ES-I3 (cell line): Measurements from ENCODE around the gene B4GALT2.

Source experiments
- H3K36me3 ChIP-seq: 2 replicates; pipeline ENCODE4 v1.6.1; 2013; ENCODE audit warnings: mild to moderate bottlenecking, low read length, control low read depth, moderate library complexity; ENCODE audit not compliant: insufficient read depth
- H3K4me1 ChIP-seq: 2 replicates; pipeline ENCODE4 v1.6.1; 2013; ENCODE audit warnings: mild to moderate bottlenecking, control low read depth, low read length; ENCODE audit not compliant: insufficient read depth
- H3K9ac ChIP-seq: 2 replicates; pipeline ENCODE4 v1.6.1; 2013; ENCODE audit warnings: low read depth, mild to moderate bottlenecking, low read length, moderate library complexity
- H3K9me3 ChIP-seq: 2 replicates; pipeline ENCODE4 v1.6.1; 2013; ENCODE audit warnings: mild to moderate bottlenecking, low read length, moderate library complexity; ENCODE audit not compliant: control insufficient read depth, insufficient read depth

The B4GALT2 gene

DNA sequence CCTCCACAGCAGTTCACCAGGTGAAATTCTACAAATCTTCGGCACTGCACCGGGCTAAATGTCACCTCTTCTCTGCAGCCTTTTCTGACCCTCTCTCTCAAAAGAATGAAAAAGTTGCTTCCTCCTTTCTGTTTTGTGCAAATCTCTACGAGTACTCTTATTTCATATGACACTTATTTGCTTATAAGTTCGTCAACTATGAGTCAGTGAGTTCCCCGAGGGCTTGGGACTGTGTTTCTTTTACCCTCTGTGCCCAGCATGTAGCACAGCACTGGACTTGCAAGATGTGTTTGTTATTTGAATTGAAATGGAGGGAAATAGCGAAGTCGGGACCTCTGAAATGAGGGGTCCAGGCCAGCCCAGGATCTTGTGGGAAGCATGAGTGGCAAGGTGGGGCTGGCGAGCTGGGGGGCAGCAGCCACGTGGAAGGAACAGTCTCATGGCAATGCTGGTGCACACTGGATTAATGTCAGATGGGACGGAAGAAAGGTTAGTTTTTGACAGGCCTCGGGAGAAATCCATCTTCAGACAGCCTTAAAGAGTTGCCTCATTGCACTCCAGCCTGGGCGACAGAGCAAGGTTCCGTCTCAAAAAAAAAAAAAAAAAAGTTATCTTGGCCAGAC lies 46.0 kb downstream of the B4GALT2 start:
- H3K36me3 ChIP-seq = no peaks in the 10 kb centered on the region; the same call in 1 of the 2 replicates
- no peak overlapping the region for H3K9ac ChIP-seq
- no peaks in the 10 kb centered on the region for H3K9me3 ChIP-seq
- H3K4me1 ChIP-seq = peaks cover 6% of the 10 kb centered on the region; the same call in 1 of the 2 replicates

DNA sequence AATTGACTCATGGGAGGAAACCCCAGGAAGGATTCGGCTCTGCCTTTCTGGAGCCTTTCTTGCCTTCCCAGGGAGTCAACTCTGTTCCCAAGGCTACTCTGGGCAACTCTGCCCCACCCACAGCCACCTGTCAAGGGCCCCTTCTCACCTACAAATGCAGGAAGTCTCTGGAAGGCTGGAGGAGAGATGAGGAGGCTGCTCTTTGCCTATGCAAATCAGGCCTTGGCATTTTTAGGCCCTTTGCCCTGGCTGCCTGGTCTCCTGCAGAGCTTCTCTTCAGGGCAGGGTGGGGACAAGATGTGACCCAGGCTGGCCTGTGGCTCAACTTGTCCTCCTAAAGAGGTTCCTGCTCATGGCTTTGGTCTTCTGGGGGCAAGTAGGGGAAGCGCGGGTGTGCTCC lies 46.8 kb downstream of the B4GALT2 start:
- Histone ChIP-seq H3K36me3 (no peaks in the 10 kb centered on the region), H3K4me1 (peaks cover 6% of the 10 kb centered on the region; the same call in 1 of the 2 replicates), H3K9ac (no peak overlapping the region; the same call in 1 of the 2 replicates), H3K9me3 (no peaks in the 10 kb centered on the region)

DNA sequence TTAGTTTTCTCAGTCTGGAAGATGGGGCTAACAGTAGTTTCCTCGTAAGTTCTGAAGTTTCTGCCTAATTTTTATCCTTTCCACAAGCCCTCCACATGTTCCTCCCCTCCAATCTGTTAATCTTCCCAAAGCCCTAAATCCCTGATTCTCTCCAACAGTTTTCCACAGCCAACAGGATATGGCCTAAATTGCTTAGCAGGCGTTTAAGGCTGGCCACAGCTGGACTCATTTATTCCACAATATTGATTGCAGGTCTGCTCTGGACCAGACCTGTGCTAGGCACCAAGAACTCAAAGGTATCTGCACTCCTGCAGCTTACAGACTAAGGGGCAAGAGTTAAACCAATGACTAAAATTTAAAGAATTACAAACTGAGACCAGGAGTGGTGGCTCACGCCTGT lies 48.3 kb downstream of the B4GALT2 start:
- no peaks in the 10 kb centered on the region for H3K9me3 ChIP-seq
- H3K9ac ChIP-seq = no peak overlapping the region
- no peaks in the 10 kb centered on the region for H3K36me3 ChIP-seq
- peaks cover 13% of the 10 kb centered on the region for H3K4me1 ChIP-seq

DNA sequence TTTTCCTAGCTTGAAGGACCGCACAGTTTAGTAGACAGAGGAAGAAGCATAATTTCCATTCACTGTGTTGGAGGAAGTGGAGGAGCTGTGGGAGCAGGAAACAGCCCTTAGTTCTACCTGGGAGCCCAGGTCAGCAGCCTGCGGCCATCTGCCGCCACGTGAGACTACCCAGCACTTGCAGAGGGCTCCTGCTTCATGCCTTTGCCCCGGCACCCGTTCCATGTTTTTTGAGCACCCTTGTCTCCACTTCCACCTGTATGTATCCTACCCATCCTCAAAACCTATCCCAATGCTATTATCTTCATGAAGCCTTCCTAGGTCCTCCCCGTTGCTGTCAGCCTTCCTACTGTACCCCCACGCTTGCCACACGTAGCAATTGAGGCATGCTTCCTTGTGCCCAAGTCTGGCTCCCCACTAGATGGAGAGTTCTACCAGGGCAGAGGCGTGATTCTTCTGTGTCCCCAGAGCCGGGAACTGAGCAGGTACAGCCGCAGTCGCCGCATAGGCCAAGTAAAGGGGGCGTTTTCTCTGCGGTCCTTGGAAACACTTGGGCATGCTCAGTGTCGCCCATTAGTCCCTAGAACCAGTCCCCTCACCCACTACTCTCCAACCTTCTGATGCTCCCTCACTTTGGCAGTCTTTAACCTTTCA lies 50.4 kb downstream of the B4GALT2 start:
- H3K9ac ChIP-seq = peak overlapping the region; percentile 69
- no peaks in the 10 kb centered on the region for H3K9me3 ChIP-seq
- H3K4me1 ChIP-seq = peaks cover 21% of the 10 kb centered on the region
- H3K36me3 ChIP-seq = no peaks in the 10 kb centered on the region

DNA sequence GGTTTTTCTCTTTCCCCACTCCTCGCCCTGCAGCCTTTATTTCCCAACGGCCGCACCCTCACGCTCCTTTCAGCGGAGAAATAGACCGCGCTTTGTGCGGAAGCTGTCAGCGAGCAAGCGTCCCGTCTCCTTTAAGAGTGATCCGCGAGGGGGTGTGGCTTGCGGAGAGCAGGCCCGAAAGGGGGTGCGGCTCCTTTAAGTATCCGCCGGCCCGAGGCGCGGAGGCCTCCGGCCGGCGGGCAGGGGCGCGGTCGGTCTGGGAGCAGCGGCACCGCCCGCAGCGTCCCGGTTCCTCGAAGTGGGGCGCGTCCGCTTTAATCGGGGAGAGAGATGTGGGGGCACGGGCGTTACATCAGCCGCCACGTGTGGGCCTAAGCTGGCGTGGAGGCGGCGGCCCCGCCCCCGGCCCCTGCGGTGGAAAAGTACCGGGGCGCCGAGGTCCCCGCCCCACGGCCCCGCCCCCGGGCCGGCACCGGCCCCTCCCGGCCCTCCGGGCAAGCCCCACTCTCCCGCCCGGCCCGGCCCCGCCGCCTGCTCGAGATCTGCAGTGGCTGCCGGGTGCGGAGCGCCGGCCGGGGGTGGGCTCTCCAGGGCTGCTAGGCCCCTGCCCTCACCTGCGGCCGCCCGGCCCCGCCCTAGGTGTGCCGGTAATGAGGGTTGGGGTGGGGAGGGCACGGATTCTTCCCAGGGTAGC lies 51.0 kb downstream of the B4GALT2 start:
- Histone ChIP-seq H3K36me3 (no peaks in the 10 kb centered on the region), H3K9me3 (no peaks in the 10 kb centered on the region), H3K9ac (peak overlapping the region; percentile 69), H3K4me1 (peaks cover 21% of the 10 kb centered on the region)

DNA sequence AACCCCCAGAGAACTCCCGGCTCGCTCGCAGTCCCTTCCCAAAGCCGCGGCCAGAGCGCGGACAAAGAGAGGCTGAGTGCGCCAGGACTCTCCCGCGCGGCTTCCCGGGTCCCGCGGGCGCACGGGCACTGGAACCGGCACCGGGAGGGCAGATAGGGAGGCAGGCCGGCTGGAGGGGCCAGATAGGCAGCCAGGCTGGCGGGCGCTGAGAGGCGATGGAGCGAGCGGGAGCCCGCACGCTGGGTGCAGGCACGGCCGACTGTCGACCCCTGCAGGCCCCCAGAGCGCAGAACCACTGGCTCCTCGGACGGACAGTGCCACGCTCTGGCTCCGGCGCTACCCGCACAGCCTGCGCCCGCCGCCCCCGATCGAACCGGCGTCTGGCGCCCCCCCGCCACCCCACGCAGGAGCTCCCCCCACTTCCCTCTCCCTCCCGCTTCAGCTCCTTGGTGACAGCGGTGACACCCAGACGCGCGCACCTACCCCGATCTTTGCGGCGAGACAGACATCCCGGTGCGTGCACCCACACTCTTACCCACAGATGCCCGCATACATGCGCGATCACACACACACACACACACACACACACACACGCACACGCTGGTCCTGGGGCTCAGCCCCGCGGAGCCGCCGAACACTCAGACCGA lies 51.7 kb downstream of the B4GALT2 start:
- H3K9ac ChIP-seq = peak overlapping the region; percentile 69
- H3K4me1 ChIP-seq = peaks cover 20% of the 10 kb centered on the region
- no peaks in the 10 kb centered on the region for H3K36me3 ChIP-seq
- no peaks in the 10 kb centered on the region for H3K9me3 ChIP-seq

DNA sequence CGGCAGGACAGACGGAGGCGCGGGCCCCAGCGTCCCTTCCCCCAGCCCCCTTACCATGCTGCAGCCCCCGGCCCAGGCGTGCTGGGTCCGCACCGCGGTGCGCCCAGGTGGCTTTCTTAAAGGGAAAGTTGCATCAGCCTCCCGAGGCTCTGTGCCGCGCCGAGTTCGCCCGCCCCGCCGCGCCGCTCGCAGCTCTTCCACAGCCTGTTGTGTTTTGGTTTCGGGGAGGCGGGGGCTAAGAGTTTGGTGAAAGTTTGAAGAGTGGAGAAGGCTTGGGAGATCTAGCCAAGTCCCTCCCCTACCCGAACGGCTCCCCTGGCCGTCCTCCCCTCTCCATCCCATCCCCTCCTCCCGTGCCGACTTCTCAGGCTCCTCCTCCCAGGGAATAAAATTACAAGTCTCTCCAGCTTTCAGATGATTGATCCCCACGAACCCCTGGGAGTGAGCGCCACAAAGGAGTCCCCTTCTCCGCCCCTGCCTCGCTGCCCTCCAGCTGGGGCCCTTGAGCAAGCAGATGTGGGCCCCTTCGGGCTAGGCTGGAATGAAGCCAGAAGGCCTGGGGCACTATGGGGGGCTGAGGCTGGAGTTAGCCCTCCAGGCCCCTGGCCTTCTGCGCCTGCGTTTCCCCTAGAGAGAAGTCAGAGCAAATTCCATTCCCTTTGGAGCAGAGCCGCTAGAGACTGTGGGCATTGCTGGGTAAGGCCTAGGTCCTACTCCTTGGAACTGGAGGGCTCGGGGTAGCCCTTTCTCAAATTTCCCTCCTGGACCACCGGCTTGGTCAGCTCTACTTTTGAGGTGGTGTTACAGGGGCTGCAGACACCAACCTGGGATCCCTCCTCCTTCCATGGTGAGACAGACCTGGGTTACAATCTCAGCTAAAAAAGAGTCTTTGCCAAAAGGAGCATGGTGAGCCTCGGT lies 52.5 kb downstream of the B4GALT2 start, which contains the start of gene SLC6A9:
Gene SLC6A9 (minus strand): TSS at position 211 of the 918 bp plus-strand sequence. CDS start 7,185 bp downstream, outside the sequence.
- H3K36me3 ChIP-seq = no peaks in the 10 kb centered on the region
- peaks cover 15% of the 10 kb centered on the region for H3K4me1 ChIP-seq
- H3K9ac ChIP-seq = peak within 1 kb of the TSS; percentile 69
- H3K9me3 ChIP-seq = no peaks in the 10 kb centered on the region

DNA sequence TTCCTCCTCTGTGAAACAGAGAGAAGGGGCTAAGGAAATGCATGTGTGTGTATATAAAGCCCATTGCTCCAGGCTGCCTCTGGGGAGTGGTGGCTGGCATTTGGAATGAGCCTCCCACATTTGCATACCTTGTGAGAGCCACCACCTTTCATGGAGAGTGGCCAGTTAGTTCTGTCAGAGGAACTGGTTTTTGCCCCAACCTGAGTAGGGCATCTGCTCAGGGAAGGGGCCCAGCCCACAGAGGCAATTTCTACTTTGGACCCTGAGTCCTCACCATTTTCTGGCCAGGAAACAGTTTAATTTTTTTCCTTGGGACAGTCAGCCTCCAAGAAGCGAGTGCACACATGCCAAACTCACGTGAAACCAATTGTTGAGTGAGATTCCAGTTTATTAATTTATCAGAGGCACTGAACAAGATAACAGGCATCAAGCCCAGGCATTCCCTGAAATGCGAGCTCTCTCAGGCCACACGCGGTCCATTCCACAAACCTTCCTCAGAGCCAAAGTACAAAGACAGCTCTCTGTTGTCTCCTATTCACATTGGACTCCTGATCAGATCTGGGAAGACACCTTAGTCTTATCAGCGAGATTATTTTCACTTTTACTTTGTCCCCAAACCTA lies 53.3 kb downstream of the B4GALT2 start:
- Histone ChIP-seq H3K9ac (peak overlapping the region; percentile 69), H3K9me3 (no peaks in the 10 kb centered on the region), H3K4me1 (peaks cover 15% of the 10 kb centered on the region), H3K36me3 (no peaks in the 10 kb centered on the region)

DNA sequence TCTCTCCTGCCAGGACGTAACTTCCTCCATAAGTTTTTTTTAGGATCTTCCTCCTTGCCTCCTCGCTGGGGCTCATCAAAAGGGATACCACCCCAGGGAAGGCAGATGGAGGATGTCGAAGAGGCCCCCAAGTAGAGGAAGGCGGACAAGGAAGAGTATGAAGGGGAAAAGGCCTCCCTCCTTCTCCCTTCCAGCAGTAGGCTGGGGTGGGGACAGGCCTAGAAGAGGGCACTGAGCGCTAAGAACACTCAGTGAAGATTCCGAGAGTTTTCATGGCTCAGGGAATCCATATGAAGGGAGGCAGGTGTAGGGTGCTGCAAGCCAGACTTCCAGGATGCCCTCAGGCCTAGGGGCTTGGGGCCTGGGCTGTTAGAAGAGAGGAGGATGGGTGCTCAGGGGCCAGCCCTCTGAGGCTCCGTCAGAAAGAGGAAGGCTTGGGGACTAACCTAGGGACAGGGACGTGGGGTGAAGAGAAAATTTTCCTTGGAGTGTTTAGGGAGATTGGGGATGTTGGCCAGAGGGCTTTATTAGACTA lies 54.1 kb downstream of the B4GALT2 start:
- H3K9me3 ChIP-seq = no peaks in the 10 kb centered on the region
- no peaks in the 10 kb centered on the region for H3K36me3 ChIP-seq
- H3K4me1 ChIP-seq = peaks cover 15% of the 10 kb centered on the region
- H3K9ac ChIP-seq = no peak overlapping the region

DNA sequence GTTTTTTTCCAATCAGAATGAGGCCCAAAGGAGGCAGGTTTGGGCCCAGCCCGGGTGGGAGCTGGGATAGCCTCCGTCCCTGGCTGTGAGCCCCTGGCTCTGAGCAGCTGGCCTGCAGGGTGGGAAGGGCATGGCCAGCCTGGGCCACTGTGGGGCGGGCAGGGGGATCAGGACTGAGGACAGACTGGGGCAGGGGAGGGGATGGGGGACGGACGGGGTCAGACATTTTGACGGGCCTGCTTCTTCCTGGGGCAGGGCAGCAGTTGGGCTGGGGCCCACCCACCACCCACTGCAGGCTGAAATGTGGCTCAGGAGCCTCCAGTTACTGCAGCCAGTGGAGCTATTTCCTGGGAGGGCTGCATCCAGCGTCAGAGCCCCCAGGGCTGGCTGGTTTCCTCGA lies 54.7 kb downstream of the B4GALT2 start:
- no peaks in the 10 kb centered on the region for H3K36me3 ChIP-seq
- no peaks in the 10 kb centered on the region for H3K9me3 ChIP-seq
- H3K4me1 ChIP-seq = peaks cover 15% of the 10 kb centered on the region
- no peak overlapping the region for H3K9ac ChIP-seq

DNA sequence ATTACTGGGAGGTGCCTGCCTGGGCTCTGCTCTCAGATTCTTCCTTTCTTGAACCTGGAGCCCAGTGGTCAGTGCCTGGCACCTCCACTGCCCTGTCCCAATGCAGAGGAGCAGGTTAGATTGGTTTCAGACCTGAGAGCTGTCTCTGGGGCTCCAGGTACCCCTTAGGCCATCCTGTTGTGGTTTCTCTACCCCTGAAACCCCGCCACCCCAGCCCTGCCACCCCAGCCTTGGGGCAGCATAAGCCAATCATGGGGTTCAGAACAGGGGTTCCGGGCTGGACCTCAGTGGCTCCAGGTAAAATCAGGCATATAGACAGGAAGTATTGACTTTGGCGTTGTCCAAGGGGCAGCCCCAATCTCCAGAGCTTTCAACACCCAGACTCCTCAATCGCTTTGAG lies 55.4 kb downstream of the B4GALT2 start:
- Histone ChIP-seq H3K36me3 (no peaks in the 10 kb centered on the region), H3K4me1 (peaks cover 15% of the 10 kb centered on the region), H3K9me3 (no peaks in the 10 kb centered on the region), H3K9ac (no peak overlapping the region)

DNA sequence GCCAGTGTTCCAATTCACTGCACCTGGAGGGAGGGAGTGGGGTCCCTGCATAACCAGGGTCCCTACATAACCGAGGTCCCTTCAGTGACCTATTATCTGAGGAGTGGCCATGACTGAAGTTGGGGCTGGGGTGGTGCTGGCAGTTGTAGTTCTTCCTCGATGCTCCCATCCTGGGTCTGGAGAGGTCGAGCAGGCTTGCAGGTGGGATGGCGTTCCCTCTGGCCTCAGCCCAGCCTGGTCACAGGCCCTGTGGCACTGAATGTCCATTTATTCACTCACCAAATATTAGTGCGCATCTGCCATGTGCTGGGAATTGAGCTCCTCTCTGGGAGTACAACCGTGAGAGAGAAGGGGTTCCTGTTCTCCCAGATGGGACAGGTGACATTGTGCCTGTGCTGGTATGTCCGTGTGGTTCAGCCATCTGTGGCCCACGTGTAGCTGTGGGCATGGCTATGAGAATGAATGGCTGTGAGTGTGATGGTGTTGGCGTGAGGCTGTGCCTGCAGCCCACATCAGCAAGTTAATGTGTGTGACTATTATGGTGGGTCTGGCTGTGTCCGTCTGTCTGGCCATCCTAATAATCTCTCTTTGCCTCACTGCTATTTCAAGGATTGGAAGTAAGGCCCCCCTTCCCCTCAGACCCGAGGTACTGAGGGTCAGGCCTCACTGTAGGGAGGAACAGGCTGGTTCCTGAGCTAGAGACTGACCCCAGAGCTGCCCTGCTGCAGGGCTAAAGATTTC lies 56.1 kb downstream of the B4GALT2 start:
- Histone ChIP-seq H3K36me3 (no peaks in the 10 kb centered on the region), H3K9me3 (no peaks in the 10 kb centered on the region), H3K9ac (no peak overlapping the region), H3K4me1 (peaks cover 15% of the 10 kb centered on the region)
